Endodermal cell (in vitro differentiated cells): ENCODE measurements around the gene GSPT1. TPM values are rescaled to one million over a fixed set of nuclear protein-coding genes. Genes with fewer than 3 reads are reported as not detected.
A peak's percentile ranks its signal among the peaks of the same experiment; 100 is the strongest.
"Not testable (repeated sequence)": the region's sequence is repeated elsewhere in the genome, so short reads cannot be mapped to it uniquely, and the experiment has no call there.

Experiments
- DNase-seq: peaks from one replicate; pipeline ENCODE4 v3.0.0-alpha.2; 2017
- H3K27ac ChIP-seq: 2 replicates; pipeline ENCODE4 v1.5.1; 2013; ENCODE audit warnings: mild to moderate bottlenecking, low read depth, low read length, moderate library complexity
- H3K27me3 ChIP-seq: 2 replicates; pipeline ENCODE4 v1.6.1; 2013; ENCODE audit warnings: mild to moderate bottlenecking, low read length, moderate library complexity; ENCODE audit not compliant: insufficient read depth, control insufficient read depth, poor library complexity, severe bottlenecking
- H3K36me3 ChIP-seq: 2 replicates; pipeline ENCODE4 v1.7.0; 2013; ENCODE audit warnings: mild to moderate bottlenecking, low read length, moderate library complexity; ENCODE audit not compliant: control insufficient read depth, insufficient read depth
- H3K4me1 ChIP-seq: one replicate; pipeline ENCODE4 v1.7.0; 2013; ENCODE audit warnings: low read length; ENCODE audit not compliant: control insufficient read depth, insufficient read depth
- H3K4me3 ChIP-seq: 2 replicates; pipeline ENCODE4 v1.5.1; 2013; ENCODE audit warnings: mild to moderate bottlenecking, low read length, moderate library complexity
- H3K9ac ChIP-seq: 2 replicates; pipeline ENCODE4 v1.6.1; 2013; ENCODE audit warnings: mild to moderate bottlenecking, low read length, moderate library complexity; ENCODE audit not compliant: poor library complexity, severe bottlenecking; ENCODE audit errors: extremely low read depth
- H3K9me3 ChIP-seq: 2 replicates; pipeline ENCODE4 v1.6.1; 2013; ENCODE audit warnings: mild to moderate bottlenecking, low read length, moderate library complexity; ENCODE audit not compliant: control insufficient read depth
- H3K27ac Mint-ChIP-seq: 2 replicates; pipeline ENCODE4 v1.8.0; 2020; ENCODE audit warnings: mixed read lengths
- H3K27me3 Mint-ChIP-seq: 2 replicates; pipeline ENCODE4 v1.8.0; 2021; ENCODE audit warnings: mild to moderate bottlenecking, mixed read lengths; ENCODE audit not compliant: insufficient read depth
- H3K36me3 Mint-ChIP-seq: 2 replicates; pipeline ENCODE4 v1.8.0; 2020; ENCODE audit warnings: low read depth, mixed read lengths
- H3K4me1 Mint-ChIP-seq: 2 replicates; pipeline ENCODE4 v1.8.0; 2020; ENCODE audit warnings: mixed read lengths
- H3K4me3 Mint-ChIP-seq: 2 replicates; pipeline ENCODE4 v1.8.0; 2020; ENCODE audit warnings: mild to moderate bottlenecking, moderate library complexity, mixed read lengths
- H3K9me3 Mint-ChIP-seq: 2 replicates; pipeline ENCODE4 v1.8.0; 2020; ENCODE audit warnings: mild to moderate bottlenecking, mixed read lengths
- WGBS, 2 experiments: methylation state at CpG; one replicate each; pipeline versions ENCODE4 v1.1.5 to v1.1.7; 2013; ENCODE audit warnings: missing lambda C conversion rate in 2 of 2, mixed read lengths in 1 of 2; ENCODE audit not compliant: insufficient coverage in 1 of 2, insufficient read length in 1 of 2; 5-methylcytosine and 5-hydroxymethylcytosine counted together
- total RNA-seq, 2 donors: library from RNA; stranded (reverse); fragmentation: NEBNext Ultra II Directional in 1 of 2; extraction: Animal tissue kit (Norgen Biotek cat#: 25700) in 1 of 2; gene quantifications; 2 replicates in 1 of 2; 3 replicates in 1 of 2; pipeline ENCODE4 v1.2.1, GENCODE V29; 2021
- TF ChIP-seq, protein P1 (sequence below): fragments of 200-600 bp; sonication (generic); conservative IDR thresholded peaks from 2 replicates; pipeline ENCODE4 v1.5.0; 2021; ENCODE audit warnings: antibody characterized with exemption, mild to moderate bottlenecking

Gene GSPT1
- total RNA-seq, 2 donors from 2014 or later: 110 to 115 TPM

DNA sequence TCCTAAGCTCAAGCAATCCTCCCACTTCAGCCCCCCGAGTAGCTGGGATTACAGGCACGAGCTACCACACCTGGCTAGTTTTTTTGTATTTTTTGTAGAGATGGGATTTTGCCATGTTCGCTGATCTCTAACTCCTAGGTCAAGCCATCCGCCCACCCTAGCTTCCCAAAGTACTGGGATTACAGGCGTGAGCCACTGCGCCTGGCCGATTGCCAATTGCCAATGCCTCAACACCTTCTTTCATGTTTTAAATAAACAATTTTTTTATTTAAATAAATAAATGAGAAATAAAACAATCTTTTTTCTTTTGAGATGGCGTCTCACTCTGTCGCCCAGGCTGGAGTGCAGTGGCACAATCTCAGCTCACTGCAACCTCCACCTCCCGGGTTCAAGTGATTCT, 8.3 kb upstream of the GSPT1 start:
- H3K9me3 Mint-ChIP-seq, H3K4me1 Mint-ChIP-seq, H3K36me3 Mint-ChIP-seq, H3K27me3 ChIP-seq, H3K4me3 ChIP-seq, H3K36me3 ChIP-seq, H3K27ac ChIP-seq, H3K4me3 Mint-ChIP-seq, H3K9me3 ChIP-seq, H3K9ac ChIP-seq, DNase-seq, H3K27ac Mint-ChIP-seq, H3K27me3 Mint-ChIP-seq, H3K4me1 ChIP-seq: not testable (repeated sequence)
- WGBS, 2 experiments: 91 to 92% methylated on average over 3 to 10 of the region's 10 CpGs

DNA sequence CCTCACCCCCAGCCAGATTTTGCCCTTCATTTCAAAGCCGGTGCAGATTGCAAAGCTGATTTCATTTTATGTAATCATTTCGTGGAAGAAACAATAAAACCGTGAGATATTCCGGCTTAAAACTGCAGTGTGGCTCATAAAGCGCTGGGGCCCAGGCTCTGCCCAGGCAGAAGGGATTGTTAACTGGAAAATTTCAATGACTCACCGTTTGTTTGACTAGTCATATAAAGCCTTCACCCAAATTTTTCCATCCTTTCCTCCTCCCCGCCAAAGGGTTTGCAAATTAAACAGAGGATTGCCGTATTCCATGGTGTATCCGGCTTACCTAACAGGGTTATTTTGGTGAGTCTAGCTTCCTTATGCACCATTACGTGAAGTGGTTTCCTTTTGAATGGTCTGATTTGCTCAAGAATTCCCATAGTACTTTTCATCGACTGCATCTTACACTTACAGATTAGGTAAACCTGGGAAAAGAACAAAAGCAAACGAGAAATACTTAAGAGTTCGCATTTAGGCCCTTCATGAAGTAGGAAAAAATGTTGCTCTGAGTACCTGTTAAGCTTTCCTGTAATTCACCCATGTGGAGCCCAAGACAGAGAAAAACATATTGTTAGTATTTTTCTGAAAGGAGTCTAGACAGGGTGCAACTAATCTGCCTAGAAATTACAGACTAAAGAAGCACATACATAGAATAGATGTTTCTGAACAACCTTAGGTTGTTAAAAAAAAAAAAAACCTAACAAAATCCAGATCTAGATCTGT, 949 bp upstream of the GSPT1 start:
- peak overlapping the region; percentile 31 for H3K9ac ChIP-seq
- DNase-seq: peak; percentile 55
- WGBS, 2 experiments: 74 to 83% methylated on average over 11 to 13 of the region's 13 CpGs
- peaks cover 28% of the 10 kb centered on the region for H3K4me1 Mint-ChIP-seq
- H3K27ac Mint-ChIP-seq: peak overlapping the region; percentile 91
- peak overlapping the region; percentile 62 for H3K4me3 ChIP-seq
- no peaks in the 10 kb centered on the region for H3K9me3 ChIP-seq
- TF ChIP-seq, protein P1, sequence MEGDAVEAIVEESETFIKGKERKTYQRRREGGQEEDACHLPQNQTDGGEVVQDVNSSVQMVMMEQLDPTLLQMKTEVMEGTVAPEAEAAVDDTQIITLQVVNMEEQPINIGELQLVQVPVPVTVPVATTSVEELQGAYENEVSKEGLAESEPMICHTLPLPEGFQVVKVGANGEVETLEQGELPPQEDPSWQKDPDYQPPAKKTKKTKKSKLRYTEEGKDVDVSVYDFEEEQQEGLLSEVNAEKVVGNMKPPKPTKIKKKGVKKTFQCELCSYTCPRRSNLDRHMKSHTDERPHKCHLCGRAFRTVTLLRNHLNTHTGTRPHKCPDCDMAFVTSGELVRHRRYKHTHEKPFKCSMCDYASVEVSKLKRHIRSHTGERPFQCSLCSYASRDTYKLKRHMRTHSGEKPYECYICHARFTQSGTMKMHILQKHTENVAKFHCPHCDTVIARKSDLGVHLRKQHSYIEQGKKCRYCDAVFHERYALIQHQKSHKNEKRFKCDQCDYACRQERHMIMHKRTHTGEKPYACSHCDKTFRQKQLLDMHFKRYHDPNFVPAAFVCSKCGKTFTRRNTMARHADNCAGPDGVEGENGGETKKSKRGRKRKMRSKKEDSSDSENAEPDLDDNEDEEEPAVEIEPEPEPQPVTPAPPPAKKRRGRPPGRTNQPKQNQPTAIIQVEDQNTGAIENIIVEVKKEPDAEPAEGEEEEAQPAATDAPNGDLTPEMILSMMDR: no peak
- H3K36me3 Mint-ChIP-seq: peaks cover 2% of the 10 kb centered on the region
- no peaks in the 10 kb centered on the region for H3K36me3 ChIP-seq
- no peaks in the 10 kb centered on the region for H3K27me3 ChIP-seq
- H3K4me1 ChIP-seq: no peaks in the 10 kb centered on the region
- no peaks in the 10 kb centered on the region for H3K27me3 Mint-ChIP-seq
- no peak overlapping the region for H3K27ac ChIP-seq
- H3K4me3 Mint-ChIP-seq: peak overlapping the region; percentile 91
- no peaks in the 10 kb centered on the region for H3K9me3 Mint-ChIP-seq

DNA sequence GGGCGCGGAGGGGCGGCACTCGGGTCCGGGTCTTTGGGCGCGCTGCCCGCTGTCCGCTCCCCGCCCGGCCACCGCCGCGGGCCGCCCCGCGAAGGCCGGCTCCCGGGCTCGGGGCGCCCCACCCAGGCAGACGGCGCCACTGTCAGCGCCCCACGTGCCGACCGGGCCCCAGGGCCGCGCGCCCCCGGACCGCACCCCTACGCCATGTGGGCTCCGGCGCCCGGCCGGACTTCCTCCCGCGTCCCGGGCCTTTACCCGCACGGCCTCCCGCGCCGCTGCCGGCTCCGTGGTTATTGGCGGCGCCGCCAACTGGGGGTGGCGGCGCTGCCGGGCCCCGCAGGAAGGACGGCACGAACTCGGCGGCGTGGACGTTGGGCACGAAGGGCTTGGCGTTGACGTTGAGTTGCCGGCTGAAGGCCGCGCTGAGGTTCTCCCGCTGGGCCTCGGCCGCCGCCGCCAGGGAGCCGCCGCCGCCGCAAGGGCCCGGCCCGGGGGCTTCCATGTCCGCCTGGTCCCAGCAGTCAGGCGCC, 577 bp downstream of the GSPT1 start:
- H3K4me3 Mint-ChIP-seq: peak overlapping the region; percentile 91

More for the DNA sequence above, 577 bp downstream of the GSPT1 start:
- Histone ChIP-seq H3K36me3 (no peaks in the 10 kb centered on the region), H3K27ac (peak overlapping the region; percentile 78), H3K4me1 (no peaks in the 10 kb centered on the region), H3K9ac (peak overlapping the region; percentile 26), H3K9me3 (no peaks in the 10 kb centered on the region), H3K27me3 (no peaks in the 10 kb centered on the region), H3K4me3 (peak overlapping the region; percentile 88)
- peaks cover 36% of the 10 kb centered on the region for H3K4me1 Mint-ChIP-seq
- no peak for DNase-seq
- 0% methylated on average over 26 to 79 of the region's 79 CpGs for WGBS, 2 experiments
- H3K36me3 Mint-ChIP-seq: peaks cover 2% of the 10 kb centered on the region
- no peaks in the 10 kb centered on the region for H3K9me3 Mint-ChIP-seq
- TF ChIP-seq, protein P1: peak; percentile 21
- no peaks in the 10 kb centered on the region for H3K27me3 Mint-ChIP-seq
- peak overlapping the region; percentile 94 for H3K27ac Mint-ChIP-seq
